SHP77 treated with DMSO at 0.1 percent for 48 hours (cell line): ENCODE data around the gene IL10RA.
"Not testable (repeated sequence)": the region's sequence is repeated elsewhere in the genome, so short reads cannot be mapped to it uniquely, and the experiment has no call there.

Experiments
- DNase-seq: peaks from one replicate; lab custom pipeline; 2025; lab: John Stamatoyannopoulos, UW

The IL10RA gene

GRCh38 chr11:118007563-118008270, 21.5 kb downstream of the IL10RA start:
- DNase-seq: not testable (repeated sequence)

- no peak for DNase-seq
Observed at GRCh38 chr11:118008271-118008911, 22.2 kb downstream of the IL10RA start.

GRCh38 chr11:118009864-118010737, 23.9 kb downstream of the IL10RA start:
- no peak for DNase-seq

- DNase-seq: no peak
Observed at GRCh38 chr11:118010738-118011461, 24.7 kb downstream of the IL10RA start.

- DNase-seq: no peak
Observed at GRCh38 chr11:118012083-118012669, 26.0 kb downstream of the IL10RA start.

GRCh38 chr11:118014022-118014421, 27.8 kb downstream of the IL10RA start:
- DNase-seq: no peak

GRCh38 chr11:118015385-118015841, 29.2 kb downstream of the IL10RA start:
- DNase-seq: no peak

GRCh38 chr11:118016104-118016503, 29.9 kb downstream of the IL10RA start:
- no peak for DNase-seq

GRCh38 chr11:118017111-118017510, 30.9 kb downstream of the IL10RA start:
- DNase-seq: no peak

- DNase-seq: no peak
Observed at GRCh38 chr11:118017631-118018315, 31.6 kb downstream of the IL10RA start.

GRCh38 chr11:118018401-118018800, 32.2 kb downstream of the IL10RA start:
- no peak for DNase-seq

- no peak for DNase-seq
Observed at GRCh38 chr11:118021146-118021545, 35.0 kb downstream of the IL10RA start.

- DNase-seq: no peak
Observed at GRCh38 chr11:118027694-118028093, 41.5 kb downstream of the IL10RA start.

- DNase-seq: no peak
Observed at GRCh38 chr11:118028626-118029025, 42.4 kb downstream of the IL10RA start.

GRCh38 chr11:118033443-118033842, 47.2 kb downstream of the IL10RA start:
- no peak for DNase-seq

GRCh38 chr11:118042141-118042540, 55.9 kb downstream of the IL10RA start:
- no peak for DNase-seq

GRCh38 chr11:118042796-118043195, 56.6 kb downstream of the IL10RA start:
- DNase-seq: no peak

- no peak for DNase-seq
Observed at GRCh38 chr11:118045191-118045590, 59.0 kb downstream of the IL10RA start.

GRCh38 chr11:118046051-118046963, 60.1 kb downstream of the IL10RA start:
- DNase-seq: no peak
